Activated CD4-positive, CD25-positive, alpha-beta regulatory T cell treated with anti-CD3 and anti-CD28 coated beads, Interleukin-2, amount 50 U/mL, for 24 hours (primary cell): ENCODE data around the gene SCYL1.
"Not testable (repeated sequence)": the region's sequence is repeated elsewhere in the genome, so short reads cannot be mapped to it uniquely, and the experiment has no call there.

ENCODE experiments used
- ATAC-seq, 2 donors: fragments of 150-1000 bp; cut with Tn5 transposase; one replicate each; pipeline ENCODE4 v1.10.0; 2021; ENCODE audit warnings: mild to moderate bottlenecking in 1 of 2, moderate library complexity in 1 of 2

The SCYL1 gene

GRCh38 chr11:65555693-65556231 is 30.9 kb downstream of the SCYL1 start:
- ATAC-seq, result peak; percentile 4 to 6

- ATAC-seq, result no peak
Observed at GRCh38 chr11:65556470-65557279, 31.8 kb downstream of the SCYL1 start.

- no peak for ATAC-seq
Observed at GRCh38 chr11:65557280-65558001, 32.6 kb downstream of the SCYL1 start.

- peak; percentile 36 to 42 for ATAC-seq
Observed at GRCh38 chr11:65558002-65558929, 33.4 kb downstream of the SCYL1 start, which contains the start of gene LTBP3. LTBP3 (minus strand) TSS chr11:65558359; CDS start chr11:65557959, 400 bp downstream.

GRCh38 chr11:65558930-65559509 is 34.1 kb downstream of the SCYL1 start:
- no peak for ATAC-seq

- peak; percentile 49 to 65 for ATAC-seq
Observed at GRCh38 chr11:65559535-65559934, 34.7 kb downstream of the SCYL1 start.

DNA sequence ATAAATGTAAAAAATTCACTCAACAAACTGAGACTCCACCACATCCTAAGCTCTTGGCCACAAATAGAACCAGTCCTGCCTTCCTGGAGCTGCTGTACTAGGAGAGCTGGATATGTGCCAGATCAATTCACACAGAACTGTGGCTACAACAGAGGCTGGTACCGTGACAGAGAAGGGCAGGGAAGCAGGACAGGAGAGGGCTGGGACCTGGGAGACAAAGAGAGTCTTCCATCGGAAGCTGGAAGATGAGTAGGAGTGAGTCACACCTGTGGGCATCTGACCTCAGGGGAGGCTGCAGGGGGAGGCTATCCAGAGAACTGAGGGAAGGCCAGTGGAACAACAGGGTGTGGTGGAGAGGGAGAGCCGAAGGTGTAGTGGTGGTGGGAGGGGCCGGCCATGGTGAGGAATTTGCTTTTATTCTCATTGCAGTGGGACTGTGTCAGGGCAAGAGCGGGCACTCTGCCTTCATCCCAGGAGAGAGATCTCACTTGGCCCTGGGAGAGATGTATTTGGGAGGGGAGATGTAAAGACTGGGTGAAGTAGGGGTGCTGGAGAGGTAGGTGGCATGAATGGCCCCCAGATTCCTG is 35.2 kb downstream of the SCYL1 start:
- ATAC-seq, result no peak

DNA sequence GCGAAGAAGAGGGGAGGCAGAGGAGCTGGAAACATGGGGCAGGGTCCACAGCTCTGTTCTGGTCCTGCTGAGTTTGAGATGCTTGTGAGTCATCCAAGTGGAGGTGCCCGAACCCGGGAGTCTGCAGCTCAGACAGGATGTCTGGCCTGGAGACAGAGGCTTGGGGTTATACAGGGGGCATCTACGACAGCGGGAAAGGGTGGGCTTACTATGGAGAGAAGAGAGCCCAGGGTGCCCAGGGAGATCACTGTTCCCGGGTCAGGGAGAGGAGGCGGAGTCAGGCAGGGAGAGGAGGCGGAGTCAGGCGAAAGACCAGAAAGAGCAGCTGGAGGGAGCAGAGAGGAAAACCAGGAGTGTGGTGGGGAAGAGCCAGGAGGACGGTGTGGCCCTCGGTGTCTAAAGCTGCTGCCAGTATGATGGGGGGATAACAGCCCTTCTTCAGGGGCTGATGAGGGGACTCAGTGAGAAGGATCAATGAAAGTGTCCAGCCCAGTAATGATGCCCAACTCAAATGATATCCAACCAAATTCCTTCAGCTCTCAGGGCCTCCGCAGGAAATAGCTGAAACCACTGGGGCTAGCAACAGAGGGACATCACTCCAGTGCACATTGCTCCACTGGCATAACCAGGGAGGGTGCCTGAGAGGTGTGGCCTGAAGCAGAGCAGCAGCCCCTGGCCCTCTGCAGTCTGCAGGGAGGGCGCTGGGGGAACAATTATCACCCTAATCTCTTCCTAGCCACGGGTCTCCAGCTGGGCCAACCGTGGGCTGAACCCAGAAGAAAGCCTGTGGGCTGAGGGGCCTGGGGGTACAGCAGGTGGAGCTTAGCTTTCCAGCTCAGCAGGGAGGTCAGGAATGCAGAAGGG is 35.9 kb downstream of the SCYL1 start:
- no peak for ATAC-seq

- no peak for ATAC-seq
Observed at GRCh38 chr11:65562020-65562419, 37.1 kb downstream of the SCYL1 start.

- no peak for ATAC-seq
Observed at GRCh38 chr11:65562788-65563187, 37.9 kb downstream of the SCYL1 start.

DNA sequence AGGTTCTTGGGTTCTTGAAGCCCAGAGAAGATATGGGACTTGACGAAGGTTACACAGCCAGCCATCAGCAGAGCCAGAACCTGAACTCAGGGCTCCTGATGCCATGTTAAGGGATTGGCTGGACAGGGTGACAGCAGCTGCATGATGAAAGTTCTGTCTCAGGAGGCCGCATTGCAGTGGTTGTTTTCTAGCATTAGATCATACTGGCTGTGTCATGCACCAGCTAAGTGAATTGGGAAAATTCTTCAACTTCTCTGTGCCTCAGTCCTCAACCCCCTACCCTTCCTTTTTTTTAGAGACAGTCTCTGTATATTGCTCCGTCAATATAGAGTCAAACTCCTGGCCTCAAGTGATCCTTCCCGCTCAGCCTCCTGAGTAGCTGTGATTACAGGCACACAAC is 38.7 kb downstream of the SCYL1 start:
- no peak for ATAC-seq

DNA sequence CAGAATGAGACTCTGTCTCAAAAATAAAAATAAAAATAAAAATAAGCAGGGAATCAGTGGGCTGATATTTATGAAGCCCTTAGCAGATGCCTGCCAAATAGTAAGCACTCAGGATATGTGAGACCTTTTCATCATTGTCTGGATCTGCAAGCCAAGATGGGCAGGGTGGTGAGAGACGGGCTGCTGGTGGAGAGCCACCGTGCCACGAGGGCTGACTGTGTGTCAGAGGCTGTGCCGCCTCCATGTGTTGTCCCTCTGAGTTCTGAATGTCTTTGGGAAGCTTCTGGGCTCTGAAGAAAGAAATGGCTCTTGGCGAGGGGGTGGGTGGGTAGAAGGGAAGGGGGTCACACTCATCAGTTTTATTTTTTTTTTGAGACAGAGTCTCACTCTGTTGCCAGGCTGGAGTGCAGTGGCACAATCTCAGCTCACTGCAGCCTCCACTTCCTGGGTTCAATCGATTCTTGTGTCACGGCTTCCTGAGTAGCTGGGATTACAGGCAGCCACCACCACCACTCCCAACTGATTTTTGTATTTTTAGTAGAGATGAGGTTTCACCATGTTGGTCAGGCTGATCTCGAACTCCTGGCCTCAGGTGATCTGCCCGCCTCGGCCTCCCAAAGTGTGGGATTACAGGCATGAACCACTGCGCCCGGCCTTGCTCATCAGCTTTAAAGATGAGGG is 40.1 kb downstream of the SCYL1 start:
- not testable (repeated sequence) for ATAC-seq

GRCh38 chr11:65565624-65566453 is 41.0 kb downstream of the SCYL1 start:
- peak; percentile 4 to 6 for ATAC-seq

DNA sequence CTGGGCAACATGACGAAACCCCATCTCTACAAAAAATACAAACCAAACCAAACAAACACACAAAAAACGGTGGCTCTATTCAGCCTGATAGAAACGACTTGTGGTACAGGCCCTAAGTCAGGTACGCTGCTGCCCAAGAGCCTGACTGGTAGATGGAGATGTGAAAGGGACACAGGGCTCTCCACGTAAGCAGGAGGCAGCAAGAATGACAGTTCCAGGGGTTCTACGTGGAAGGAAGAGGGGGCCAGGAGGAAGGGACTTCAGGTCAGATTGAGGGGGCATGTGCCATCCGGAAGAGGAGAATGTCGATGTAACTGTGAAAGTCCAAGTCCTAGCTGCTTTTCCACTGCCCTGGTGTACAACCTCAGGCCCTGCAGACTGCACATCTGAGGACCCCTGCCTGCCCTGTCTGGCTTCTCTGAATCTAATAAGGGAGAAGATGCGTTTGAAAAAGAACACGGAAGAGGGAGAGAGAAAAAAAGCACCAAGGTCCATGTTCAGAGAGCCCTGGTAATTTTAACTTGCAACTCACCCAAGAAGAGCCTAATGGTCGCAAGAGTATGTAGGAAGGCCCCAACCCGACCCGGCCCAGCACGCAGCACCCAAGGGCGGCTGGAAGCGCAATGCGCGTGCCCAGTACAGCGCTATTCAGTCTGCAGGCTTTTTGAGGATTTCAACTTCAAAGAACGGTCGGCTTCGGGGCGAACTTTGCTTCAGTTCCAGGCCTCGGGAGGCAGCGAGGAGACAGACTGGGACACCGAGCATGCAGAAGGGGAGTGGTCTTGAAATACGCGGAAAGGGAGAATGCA is 44.5 kb downstream of the SCYL1 start:
- peak; percentile 17 to 27 for ATAC-seq

DNA sequence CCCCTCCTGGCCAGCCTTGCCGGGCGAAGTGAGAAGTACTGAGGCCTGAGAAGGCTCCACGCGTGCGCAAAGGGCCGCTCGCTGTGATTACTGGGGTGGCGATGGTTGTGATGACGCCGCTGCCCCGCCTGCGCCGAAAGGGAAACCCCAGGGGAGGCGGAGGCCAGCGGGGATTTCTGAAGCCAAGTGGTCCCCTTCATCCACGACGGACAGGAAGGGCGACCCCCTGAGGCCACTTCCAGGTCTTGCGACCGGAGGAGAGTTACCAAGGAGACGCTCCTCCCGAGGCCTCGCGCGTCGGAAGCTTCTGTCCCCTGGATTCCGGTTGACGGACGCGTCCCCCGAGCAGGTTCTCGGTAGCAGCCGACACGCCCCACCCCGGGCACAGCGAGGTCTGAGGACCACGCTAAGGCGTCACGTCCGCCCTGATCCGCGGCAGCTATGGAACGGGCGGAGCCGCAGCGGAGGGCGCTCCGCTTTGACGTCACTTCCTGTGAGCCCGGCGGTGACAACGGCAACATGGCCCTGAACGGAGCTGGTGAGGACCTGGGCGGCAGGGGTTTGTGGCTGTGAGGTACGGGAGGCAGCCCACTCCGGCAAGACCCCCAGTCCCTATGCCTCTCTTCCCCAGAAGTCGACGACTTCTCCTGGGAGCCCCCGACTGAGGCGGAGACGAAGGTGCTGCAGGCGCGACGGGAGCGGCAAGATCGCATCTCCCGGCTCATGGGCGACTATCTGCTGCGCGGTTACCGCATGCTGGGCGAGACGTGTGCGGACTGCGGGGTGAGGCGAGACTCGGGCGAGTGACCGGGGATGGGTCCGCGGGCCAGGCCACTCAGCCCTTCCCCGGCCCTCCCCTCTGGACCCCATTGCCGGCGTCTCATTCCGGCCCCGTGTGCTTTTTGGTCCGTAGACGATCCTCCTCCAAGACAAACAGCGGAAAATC is 45.4 kb downstream of the SCYL1 start, which contains the start of gene ZNRD2:
ZNRD2 (plus strand) TSS at position 505 of the 946 bp plus-strand sequence; CDS start at position 520, 15 bp downstream.
- ATAC-seq, result peak; percentile 83 to 85

DNA sequence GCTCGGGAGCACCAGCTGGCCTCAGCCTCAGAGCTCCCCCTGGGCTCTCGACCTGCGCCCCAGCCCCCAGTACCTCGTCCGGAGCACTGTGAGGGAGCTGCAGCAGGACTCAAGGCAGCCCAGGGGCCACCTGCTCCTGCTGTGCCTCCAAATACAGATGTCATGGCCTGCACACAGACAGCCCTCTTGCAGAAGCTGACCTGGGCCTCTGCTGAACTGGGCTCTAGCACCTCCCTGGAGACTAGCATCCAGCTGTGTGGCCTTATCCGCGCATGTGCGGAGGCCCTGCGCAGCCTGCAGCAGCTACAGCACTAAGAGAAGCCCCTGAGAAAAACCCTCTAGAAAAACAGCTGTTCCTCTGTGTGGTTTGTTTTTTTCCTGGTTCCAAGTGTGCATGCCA is 46.5 kb downstream of the SCYL1 start:
- ATAC-seq, result no peak

GRCh38 chr11:65571940-65572339 is 47.1 kb downstream of the SCYL1 start:
- no peak for ATAC-seq
